ENCODE measurements around the gene RASEF. TPM values are rescaled to one million over a fixed set of nuclear protein-coding genes. Genes with fewer than 3 reads are reported as not detected.

RASEF gene
- total and polyA plus RNA-seq, 2 donors (not counting 1 experiment from before 2014, with no cell fraction given) = not detected

- CTCF ChIA-PET = interaction anchor here (0.7 kb wide), 1 partner anchor 1317 kb away, joined by 3 read pairs; no protein-coding TSS in a partner anchor
- H3K4me1 Mint-ChIP-seq = peaks cover 11% of the 10 kb centered on the region
- POLR2A ChIA-PET = no interaction called here
Observed at GRCh38 chr9:83007521-83008300, 55.2 kb downstream of the RASEF start.

DNA sequence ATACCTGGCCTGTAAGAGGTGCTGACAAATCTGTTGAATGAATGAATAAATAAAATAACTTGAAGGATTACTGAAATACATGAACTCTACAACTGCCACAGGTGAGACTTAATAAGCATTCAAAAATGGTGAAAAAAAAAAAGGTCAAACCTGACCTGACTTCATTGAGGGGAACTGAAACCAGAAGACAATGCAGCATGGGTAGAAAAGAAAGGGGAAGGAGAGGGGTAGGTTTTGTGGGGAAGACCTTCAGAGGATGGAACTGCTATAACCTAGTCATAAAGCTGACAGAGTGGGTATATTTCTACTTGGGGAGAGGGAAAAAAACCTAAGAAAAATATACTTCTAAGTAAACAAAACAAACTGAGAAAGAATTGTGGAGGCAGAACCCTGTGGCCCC, 56.6 kb downstream of the RASEF start:
- Histone ChIP-seq H3K9ac (ENCODE audit: low read length) (no peak overlapping the region), H3K9me3 (ENCODE audit: control extremely low read depth in 1 of 3, control insufficient read depth in 2 of 3, insufficient read depth in 1 of 3, low read length in 2 of 3) (no peaks in the 10 kb centered on the region), H3K79me2 (ENCODE audit: control insufficient read depth, insufficient read depth, low read length) (no peaks in the 10 kb centered on the region), H3K36me3 (replicated peaks in 1 of 2; ENCODE audit: control extremely low read depth in 1 of 2, control insufficient read depth in 1 of 2, extremely low read depth in 1 of 2, insufficient read depth in 2 of 2, low read length in 1 of 2) (no peaks in the 10 kb centered on the region), H3K27ac (ENCODE audit: low read length in 2 of 2) (no peak overlapping the region), H3K4me2 (replicated peaks; ENCODE audit: low read depth, low read length, poor library complexity, severe bottlenecking) (no peak overlapping the region), H3K4me1 (ENCODE audit: control insufficient read depth in 2 of 2, insufficient read depth in 2 of 2, low read length in 2 of 2) (peaks cover 7 to 9% of the 10 kb centered on the region in 2 donors), H3K27me3 (replicated peaks in 1 of 4; ENCODE audit: control extremely low read depth in 1 of 4, control insufficient read depth in 3 of 4, insufficient read depth in 4 of 4, low read length in 3 of 4) (no peaks in the 10 kb centered on the region), H2AFZ (ENCODE audit: insufficient read depth, low read depth, low read length, poor library complexity, severe bottlenecking) (no peak overlapping the region), H3K4me3 (ENCODE audit: control extremely low read depth in 1 of 5, extremely low read depth in 1 of 5, insufficient read depth in 1 of 5, low read depth in 2 of 5, low read length in 4 of 5) (no peak overlapping the region), H4K20me1 (ENCODE audit: control insufficient read depth, insufficient read depth, low read length, poor library complexity, severe bottlenecking) (no peaks in the 10 kb centered on the region)
- POLR2A ChIA-PET = no interaction called here
- Mint-ChIP-seq H3K4me3 (no peak overlapping the region), H3K9me3 (ENCODE audit: insufficient read depth) (no peaks in the 10 kb centered on the region), H3K4me1 (peaks cover 9% of the 10 kb centered on the region), H3K27ac (no peak overlapping the region), H3K27me3 (peaks cover 3% of the 10 kb centered on the region)
- intact Hi-C loops (cut with micrococcal nuclease) = no loop called here
- TF ChIP-seq EZH2 (IDR thresholded peaks at IDR 0.05; ENCODE audit: borderline replicate concordance, insufficient read depth, low read depth, low read length, poor library complexity, severe bottlenecking) = no peak
- CTCF ChIA-PET = no interaction called here
- DNase-seq (peak; percentile 42), ATAC-seq (ENCODE audit: low read depth) (no peak)

More at GRCh38 chr9:83007521-83008300, 55.2 kb downstream of the RASEF start:
- H3K4me3 ChIP-seq (ENCODE audit: control extremely low read depth in 1 of 5, extremely low read depth in 1 of 5, insufficient read depth in 1 of 5, low read depth in 2 of 5, low read length in 4 of 5) = no peak overlapping the region
- no peak overlapping the region for H3K4me2 ChIP-seq (replicated peaks; ENCODE audit: low read depth, low read length, poor library complexity, severe bottlenecking)
- TF ChIP-seq CTCF (IDR thresholded peaks at IDR 0.05) = no peak
- no peaks in the 10 kb centered on the region for H4K20me1 ChIP-seq (ENCODE audit: control insufficient read depth, insufficient read depth, low read length, poor library complexity, severe bottlenecking)
- no peak overlapping the region for H2AFZ ChIP-seq (ENCODE audit: insufficient read depth, low read depth, low read length, poor library complexity, severe bottlenecking)
- Mint-ChIP-seq H3K4me3 (no peak overlapping the region), H3K27ac (no peak overlapping the region), H3K9me3 (ENCODE audit: insufficient read depth) (no peaks in the 10 kb centered on the region), H3K27me3 (peaks cover 3% of the 10 kb centered on the region)
- H3K27ac ChIP-seq (ENCODE audit: low read length in 2 of 2) = no peak overlapping the region
- H3K79me2 ChIP-seq (ENCODE audit: control insufficient read depth, insufficient read depth, low read length) = no peaks in the 10 kb centered on the region
- intact Hi-C loops (cut with micrococcal nuclease) = no loop called here
- H3K27me3 ChIP-seq (replicated peaks in 1 of 4; ENCODE audit: control extremely low read depth in 1 of 4, control insufficient read depth in 3 of 4, insufficient read depth in 4 of 4, low read length in 3 of 4) = no peaks in the 10 kb centered on the region
- peaks cover 9 to 10% of the 10 kb centered on the region in 2 donors for H3K4me1 ChIP-seq (ENCODE audit: control insufficient read depth in 2 of 2, insufficient read depth in 2 of 2, low read length in 2 of 2)
- no peak for DNase-seq
- no peak overlapping the region for H3K9ac ChIP-seq (ENCODE audit: low read length)
- 88% methylated on average over 8 of the region's 9 CpGs for WGBS (ENCODE audit: insufficient coverage)
- no peaks in the 10 kb centered on the region for H3K36me3 ChIP-seq (replicated peaks in 1 of 2; ENCODE audit: control extremely low read depth in 1 of 2, control insufficient read depth in 1 of 2, extremely low read depth in 1 of 2, insufficient read depth in 2 of 2, low read length in 1 of 2)
- no peaks in the 10 kb centered on the region for H3K9me3 ChIP-seq (ENCODE audit: control extremely low read depth in 1 of 3, control insufficient read depth in 2 of 3, insufficient read depth in 1 of 3, low read length in 2 of 3)
- ATAC-seq (ENCODE audit: low read depth) = no peak
